ENCODE measurements around the gene PLCE1. TPM values are rescaled to one million over a fixed set of nuclear protein-coding genes. Genes with fewer than 3 reads are reported as not detected.

Gene PLCE1
- total and polyA plus RNA-seq, 2 of the 4 experiments (the other 2 are of a cell fraction): 2.2 to 4.5 TPM

GRCh38 chr10:93965911-93966310, 27.8 kb upstream of the PLCE1 start:
- Histone ChIP-seq H3K27ac (ENCODE audit: insufficient read depth, low read length) (no peak overlapping the region), H2AK9ac (replicated peaks; ENCODE audit: low read depth, low read length, poor library complexity) (no peak overlapping the region), H2BK15ac (ENCODE audit: low read depth, low read length) (no peak overlapping the region), H3K4me1 (ENCODE audit: control insufficient read depth, insufficient read depth, low read length) (no peaks in the 10 kb centered on the region), H3K79me1 (ENCODE audit: low read depth in 1 of 2, low read length in 2 of 2) (no peaks in the 10 kb centered on the region), H3K4me3 (ENCODE audit: insufficient read depth, low read depth, low read length) (no peak overlapping the region), H4K5ac (ENCODE audit: low read depth, low read length) (no peak overlapping the region), H2BK5ac (ENCODE audit: low read depth, low read length, poor library complexity, severe bottlenecking) (no peak overlapping the region), H3K14ac (replicated peaks; ENCODE audit: low read depth, low read length) (no peak overlapping the region), H3K9ac (ENCODE audit: low read depth, low read length) (no peak overlapping the region), H2BK120ac (ENCODE audit: low read depth, low read length) (no peak overlapping the region), H3K4ac (ENCODE audit: low read depth, low read length) (no peak overlapping the region), H4K8ac (ENCODE audit: low read depth in 2 of 2, low read length in 2 of 2) (no peak overlapping the region), H4K20me1 (ENCODE audit: insufficient read depth, low read length) (no peaks in the 10 kb centered on the region), H2AFZ (replicated peaks; ENCODE audit: low read length, poor library complexity) (no peak overlapping the region), H3K23ac (ENCODE audit: low read depth, low read length) (no peak overlapping the region), H3K36me3 (ENCODE audit: control insufficient read depth, insufficient read depth, low read length) (no peaks in the 10 kb centered on the region), H4K91ac (ENCODE audit: insufficient read depth, low read depth, low read length) (no peak overlapping the region), H3K18ac (ENCODE audit: low read depth, low read length) (no peak overlapping the region), H3K9me1 (ENCODE audit: insufficient read depth, low read length) (no peaks in the 10 kb centered on the region), H3K4me2 (ENCODE audit: low read depth, low read length) (no peak overlapping the region), H2BK20ac (ENCODE audit: low read depth, low read length) (no peak overlapping the region), H3K56ac (ENCODE audit: extremely low read depth, insufficient read depth, low read length) (no peak overlapping the region), H3K27me3 (ENCODE audit: control insufficient read depth, insufficient read depth, low read length) (no peaks in the 10 kb centered on the region), H3K9me3 (ENCODE audit: control insufficient read depth, insufficient read depth, low read length) (no peaks in the 10 kb centered on the region), H2AK5ac (ENCODE audit: low read depth, low read length) (no peak overlapping the region)
- ChIA-PET POLR2A (ENCODE audit: unreplicated experiment) (no interaction called here), CTCF (interaction anchor here (1.0 kb wide), 1 partner anchor 11 kb away, joined by 3 read pairs; no protein-coding TSS in a partner anchor)
- no peak for DNase-seq
- dilution Hi-C loops (cut with HindIII; ENCODE audit: low sequenced_read_pairs, unreplicated experiment): no loop called here
- no peak for TF ChIP-seq CHD1 (IDR thresholded peaks at IDR 0.05; ENCODE audit: low read depth, low read length)
- TF ChIP-seq POLR2A (IDR thresholded peaks at IDR 0.05; ENCODE audit: low read depth, low read length): no peak
- TF ChIP-seq NFE2L2 (IDR thresholded peaks at IDR 0.05; ENCODE audit: low read depth, low read length): no peak
- TF ChIP-seq CTCF (conservative IDR thresholded peaks at IDR 0.05; ENCODE audit: low read depth, low read length): no peak
- TF ChIP-seq RAD21 (IDR thresholded peaks at IDR 0.05; ENCODE audit: low read length): no peak
- no peak for TF ChIP-seq SMC3 (IDR thresholded peaks at IDR 0.05; ENCODE audit: low read depth, low read length)
- no peak for TF ChIP-seq RFX5 (IDR thresholded peaks at IDR 0.05; ENCODE audit: low read depth, low read length)
- TF ChIP-seq, protein P1, sequence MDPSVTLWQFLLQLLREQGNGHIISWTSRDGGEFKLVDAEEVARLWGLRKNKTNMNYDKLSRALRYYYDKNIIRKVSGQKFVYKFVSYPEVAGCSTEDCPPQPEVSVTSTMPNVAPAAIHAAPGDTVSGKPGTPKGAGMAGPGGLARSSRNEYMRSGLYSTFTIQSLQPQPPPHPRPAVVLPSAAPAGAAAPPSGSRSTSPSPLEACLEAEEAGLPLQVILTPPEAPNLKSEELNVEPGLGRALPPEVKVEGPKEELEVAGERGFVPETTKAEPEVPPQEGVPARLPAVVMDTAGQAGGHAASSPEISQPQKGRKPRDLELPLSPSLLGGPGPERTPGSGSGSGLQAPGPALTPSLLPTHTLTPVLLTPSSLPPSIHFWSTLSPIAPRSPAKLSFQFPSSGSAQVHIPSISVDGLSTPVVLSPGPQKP (IDR thresholded peaks at IDR 0.05; ENCODE audit: borderline replicate concordance, low read depth, low read length): no peak
- no peak for ATAC-seq (ENCODE audit: low read depth)
- in situ Hi-C loops (cut with MboI; ENCODE audit: low sequenced_read_pairs): no loop called here
- BruUV-seq (replicated peaks): no TSS peak
- intact Hi-C loops (cut with micrococcal nuclease): no loop called here
